Stimulated activated CD8-positive, alpha-beta memory T cell treated with anti-CD3 and anti-CD28 coated beads, Interleukin-4, amount 100 ng/mL, for 24 hours (primary cell): ENCODE results near the gene ASPG.

Experiments used
- DNase-seq: peaks from one replicate; pipeline ENCODE4 v3.0.0-alpha.2; 2020; ENCODE audit warnings: low read depth

Gene ASPG

DNA sequence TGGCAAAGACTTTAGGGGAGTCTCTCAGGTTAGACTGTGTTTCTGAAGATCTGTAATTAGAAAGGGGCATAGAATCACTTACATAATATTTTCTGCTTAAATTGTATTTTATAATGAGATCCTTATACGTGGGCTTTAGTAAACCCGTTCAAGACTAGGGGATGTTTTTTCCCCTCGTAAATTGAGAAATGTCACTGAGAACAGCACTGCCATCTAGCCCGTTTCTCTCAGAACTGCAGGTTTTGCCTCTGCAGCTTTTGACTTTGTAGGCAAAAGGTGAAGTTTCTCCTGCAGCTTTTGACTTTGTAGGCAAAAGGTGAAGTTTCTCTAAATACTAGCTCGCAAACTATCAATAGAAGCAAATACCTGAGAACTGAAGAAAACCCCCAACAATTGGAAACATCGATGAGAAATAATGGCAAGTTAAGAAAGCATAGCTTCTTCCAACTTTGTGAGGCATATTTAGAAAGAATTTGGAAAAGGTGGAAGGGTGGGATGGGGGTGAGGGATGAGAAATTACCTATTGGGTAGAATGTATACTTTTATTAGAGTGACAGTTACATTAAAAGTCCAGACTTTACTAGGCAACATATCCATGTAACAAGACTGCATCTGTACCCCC, 9.9 kb upstream of the ASPG start:
- no peak for DNase-seq

DNA sequence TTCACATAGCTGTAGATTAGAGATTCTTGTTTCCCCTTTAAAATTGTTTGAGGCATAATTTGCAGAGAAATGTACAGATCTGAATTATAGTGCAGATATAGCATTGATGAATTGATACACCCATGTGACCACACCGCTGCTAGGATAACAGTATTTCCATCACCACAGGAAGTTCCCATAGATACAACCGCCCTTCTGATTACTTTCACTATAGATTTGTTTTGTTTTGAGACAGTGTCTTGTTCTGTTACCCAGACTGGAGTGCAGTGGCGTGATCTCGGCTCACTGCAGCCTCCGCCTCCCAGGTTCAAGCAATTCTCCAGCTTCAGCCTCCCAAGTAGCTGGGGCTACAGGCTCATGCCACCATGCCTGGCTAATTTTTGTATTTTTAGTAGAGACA, 8.8 kb upstream of the ASPG start:
- DNase-seq = no peak

DNA sequence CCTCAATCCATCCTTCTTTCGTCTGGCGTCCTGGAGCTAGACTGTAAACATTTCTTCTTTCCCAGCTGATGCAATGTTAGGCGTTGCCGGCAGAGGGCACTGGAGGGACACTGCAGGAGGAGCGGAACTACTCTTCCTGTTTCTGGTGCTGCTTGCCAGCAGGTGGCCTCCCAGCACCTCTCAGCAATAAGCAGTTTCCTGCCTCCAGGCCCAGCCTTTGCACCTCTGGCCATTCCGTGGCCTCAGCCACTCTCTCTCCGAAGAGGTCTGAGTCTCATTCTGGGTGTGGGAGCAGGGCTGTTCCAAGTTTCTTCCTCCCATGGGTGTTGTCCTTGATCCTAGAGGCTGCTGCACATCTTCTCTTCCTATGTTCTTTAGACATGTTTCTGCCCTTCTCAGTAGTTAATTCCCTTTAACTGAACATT, 7.5 kb upstream of the ASPG start:
- peak; percentile 69 for DNase-seq

DNA sequence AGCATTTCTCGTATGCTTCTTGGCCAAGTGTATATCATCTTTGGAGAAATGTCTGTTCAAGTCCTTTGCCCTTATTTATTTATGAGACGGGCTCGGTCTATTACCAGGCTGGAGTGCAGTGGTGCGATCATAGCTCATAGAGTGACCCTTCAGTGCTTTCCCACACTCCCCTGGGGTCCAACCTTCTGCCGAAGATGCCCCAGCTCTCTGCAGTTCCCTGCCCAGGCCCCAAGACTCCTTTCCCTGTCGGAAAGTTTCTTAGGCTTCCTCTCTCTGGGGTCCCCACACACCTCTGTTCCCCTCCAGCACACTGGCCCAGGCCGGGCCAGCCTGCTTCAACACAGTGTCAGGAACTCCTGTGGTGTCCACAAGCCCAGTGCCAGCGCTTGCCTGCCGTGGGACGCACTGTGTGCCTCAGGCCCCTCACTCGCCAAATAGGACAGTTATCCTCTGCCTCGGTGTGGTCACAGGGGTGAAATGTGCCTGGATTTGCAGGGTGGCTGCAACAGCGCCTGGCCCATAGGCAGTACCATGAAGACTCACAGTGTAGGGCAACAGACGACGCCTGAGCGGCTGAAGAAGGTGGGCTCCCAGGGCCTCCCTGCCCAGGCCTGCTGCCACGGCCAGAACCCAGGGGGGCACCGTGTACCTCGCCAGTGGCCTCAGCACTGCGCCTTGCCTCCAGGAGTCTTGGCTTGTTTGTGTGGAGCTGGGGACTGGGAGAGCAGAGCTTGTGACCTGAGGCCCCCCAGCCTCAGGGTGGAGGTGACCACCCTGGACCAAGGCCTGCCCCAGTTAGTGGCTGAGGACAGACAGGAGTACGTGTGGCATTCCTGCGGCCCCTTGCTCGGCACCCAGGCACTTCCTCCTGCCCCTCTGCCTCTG, 4.9 kb upstream of the ASPG start:
- no peak for DNase-seq

DNA sequence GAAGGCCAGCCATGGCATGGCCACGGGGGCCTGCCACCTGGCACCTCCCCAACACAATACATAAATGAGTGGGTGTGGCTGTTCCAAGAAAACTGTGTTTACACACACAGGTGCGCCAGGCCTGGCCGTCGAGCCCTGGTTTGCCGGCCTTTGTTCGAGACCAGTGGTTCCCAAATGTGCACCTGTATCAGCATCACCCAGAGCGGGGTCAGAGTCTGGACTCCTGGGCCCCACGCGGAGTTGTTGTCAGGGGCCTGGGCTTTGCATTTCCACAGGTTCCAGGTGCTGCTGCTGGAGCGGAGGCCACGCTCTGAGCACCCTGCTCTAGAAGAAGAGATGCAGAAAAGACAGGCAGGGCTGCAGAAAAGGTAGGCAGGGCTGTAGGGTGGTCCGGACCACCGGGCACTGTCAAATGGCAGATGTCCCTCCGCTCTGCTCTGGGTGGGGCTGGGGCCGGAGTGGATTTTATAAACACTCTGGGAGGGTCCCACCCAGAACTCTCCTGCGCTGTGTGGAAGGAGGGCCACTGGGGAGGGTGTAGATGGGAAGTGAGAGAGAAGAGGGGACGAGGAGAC, 4.2 kb upstream of the ASPG start:
- no peak for DNase-seq

DNA sequence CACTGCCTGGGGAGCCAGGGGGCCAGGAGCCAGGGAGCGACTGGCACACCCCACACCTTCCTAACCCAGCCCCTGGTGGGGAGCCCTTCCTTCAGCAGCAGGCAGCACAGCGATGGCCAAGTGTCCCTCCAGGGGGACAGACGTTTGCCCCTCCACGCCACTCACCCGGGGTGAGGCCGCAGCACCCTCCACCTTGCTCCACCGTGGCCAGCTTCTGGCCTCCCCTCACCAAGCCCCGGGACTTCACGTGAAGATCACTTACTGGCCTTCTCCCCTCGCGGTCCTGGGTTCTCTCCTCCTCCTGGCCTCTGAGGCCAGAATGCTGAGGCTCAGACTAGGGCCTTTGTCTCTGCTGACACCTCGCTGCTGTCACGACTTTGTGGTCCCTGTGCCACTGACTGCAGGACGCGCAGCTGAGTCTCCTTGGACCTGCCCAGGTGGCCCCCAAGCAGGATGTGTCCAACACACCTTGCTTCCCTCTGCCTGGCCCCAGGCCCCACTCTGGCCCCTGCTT, 3.5 kb upstream of the ASPG start:
- no peak for DNase-seq

DNA sequence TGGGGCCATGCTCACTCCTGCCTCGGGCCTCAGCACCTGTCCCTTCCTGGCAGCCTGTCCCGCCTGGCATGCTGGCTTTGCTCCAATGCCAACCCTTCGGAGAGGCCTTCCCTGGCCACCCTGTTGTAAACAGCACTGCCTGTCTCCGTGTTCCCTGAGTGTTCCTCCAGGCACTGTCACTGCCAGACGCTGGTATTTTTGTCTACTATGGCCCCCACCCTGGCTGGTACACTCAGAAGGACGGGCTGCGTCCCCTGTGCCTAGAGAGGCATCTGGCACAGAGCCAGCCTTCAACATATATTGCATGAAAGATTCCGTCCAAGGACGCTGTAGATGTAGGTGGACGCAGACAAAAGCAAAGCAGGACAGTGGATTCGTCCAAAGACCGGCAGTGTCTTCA, 2.7 kb upstream of the ASPG start:
- no peak for DNase-seq

DNA sequence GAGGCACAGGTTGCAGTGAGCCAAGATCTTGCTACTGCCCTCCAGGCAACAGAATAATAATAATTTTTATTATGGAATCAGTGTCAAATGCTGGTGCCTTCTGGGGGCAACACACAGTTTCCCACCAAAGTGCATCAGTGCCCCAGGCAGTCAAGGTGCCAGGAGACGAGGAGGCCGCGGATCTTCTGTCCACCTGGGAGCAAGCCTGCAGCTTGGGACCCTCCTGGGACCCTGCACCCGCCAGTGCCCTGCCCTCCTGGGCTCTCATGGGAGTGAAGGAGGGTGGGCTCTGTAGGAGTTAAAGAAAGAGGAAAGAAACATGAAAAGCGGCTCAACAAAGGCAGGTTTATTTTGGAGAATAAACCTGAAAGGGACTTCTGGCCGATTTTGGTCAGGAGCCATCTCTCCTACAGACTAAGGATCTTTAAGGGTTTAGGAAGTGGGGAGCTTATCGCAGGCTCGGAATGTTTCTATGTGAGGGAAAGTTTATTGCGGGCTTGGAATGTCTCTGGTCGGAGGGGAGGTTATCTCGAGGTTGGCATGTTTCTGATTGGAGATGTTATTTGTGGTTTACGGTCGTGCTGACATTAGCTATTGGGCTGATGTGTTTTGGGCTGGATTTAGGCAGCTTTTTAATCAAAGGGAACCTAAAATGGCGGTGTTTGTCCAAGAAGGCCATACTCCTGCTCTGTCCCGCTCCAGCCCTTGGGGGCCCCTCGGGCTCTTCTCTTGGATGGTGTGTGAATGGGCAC, 1.1 kb upstream of the ASPG start:
- no peak for DNase-seq

DNA sequence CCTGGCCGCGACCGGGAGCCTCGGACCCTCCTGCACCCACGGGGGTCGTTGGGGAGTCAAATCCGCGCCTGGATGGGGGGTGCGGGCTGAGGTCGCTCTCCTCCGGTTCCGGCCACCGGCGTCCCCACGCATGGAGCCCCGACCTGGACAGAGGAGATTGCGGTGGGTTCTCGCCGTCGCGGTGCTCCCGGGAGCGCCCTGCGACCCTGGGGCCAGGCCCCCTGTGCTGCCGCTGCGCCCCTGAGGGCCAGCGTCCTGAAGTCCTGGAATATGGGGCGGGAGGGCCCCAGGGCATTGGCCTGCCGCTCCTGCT, 345 bp downstream of the ASPG start:
- DNase-seq = no peak

DNA sequence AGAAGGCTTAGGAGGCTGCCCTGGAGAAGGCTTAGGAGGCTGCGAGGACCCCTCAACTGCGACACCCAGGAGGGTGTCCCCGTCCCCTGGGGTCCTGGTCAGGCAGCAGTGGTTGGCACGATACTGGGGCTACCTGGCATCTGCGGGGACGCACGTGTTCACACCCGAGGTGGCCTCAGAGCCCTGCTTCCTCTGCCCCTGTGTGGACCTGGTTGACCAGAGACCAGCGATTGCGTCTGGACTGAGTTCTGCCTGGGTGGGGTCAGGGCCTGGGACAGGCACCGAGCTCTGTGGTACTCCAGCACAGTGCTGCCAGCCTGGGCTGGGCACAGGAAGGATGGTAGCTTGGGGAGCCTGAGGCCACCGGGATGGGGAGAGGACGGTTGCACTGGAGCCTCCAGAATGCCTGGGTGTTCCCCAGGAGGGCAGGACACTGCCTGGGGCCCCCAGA, 735 bp downstream of the ASPG start:
- no peak for DNase-seq

DNA sequence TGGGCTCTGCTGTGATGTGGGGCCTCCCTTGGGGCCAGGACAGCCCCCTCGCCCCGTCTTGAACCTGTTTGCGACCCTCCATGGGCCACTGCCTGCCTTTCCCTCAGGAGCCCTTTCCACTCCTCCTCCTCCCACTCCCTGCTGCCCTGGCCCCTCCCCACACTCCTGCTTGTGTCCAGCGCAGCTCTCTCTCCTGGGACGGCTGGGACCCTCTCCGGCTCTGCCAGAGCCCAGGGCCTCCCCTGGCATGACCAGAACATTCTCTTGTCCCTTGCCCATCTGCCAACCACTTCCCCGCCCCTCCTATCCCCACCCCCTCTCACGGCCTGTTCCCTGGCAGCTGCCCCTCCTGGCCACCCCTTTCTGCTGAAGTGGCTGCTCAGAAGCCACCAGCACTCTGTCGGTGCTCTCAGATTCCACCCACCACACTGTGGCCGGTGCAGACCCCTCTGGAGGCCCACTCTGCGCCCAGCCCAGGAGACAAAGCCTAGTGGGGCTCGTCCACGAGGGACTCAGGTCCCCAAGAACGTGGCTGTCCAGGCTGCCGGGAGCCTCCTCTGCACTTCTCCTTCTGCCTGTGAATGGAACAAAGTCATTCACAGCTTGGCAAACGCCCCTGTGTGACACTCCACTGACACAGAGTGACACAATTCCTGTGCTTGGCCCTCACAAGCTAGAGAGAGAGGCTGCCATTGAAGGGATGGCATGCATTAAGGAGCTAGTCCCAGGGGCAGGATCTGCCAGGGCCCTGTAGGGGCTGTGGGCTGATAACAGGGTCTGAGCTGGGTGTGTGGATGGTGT, 1.4 kb downstream of the ASPG start:
- DNase-seq = no peak

DNA sequence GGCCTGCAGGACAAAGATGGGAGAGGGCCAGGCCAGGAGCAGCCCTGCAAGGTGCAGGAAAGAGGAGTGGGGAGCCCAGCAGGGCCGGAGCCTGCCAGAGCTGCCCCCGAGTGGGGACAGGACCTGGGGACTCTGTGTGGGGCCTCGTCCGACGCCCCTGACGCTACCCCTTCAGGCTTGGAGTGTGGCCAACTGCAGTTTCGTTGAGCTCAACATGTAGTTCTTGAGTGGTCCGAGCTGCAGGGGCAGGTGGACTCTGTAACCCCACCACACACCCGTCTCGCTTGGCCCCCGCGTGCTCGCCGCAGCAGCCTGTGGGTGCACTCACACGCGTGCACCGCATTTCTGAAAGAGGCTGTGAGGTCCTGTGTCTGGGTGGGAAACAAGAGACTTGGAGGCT, 2.0 kb downstream of the ASPG start:
- no peak for DNase-seq

DNA sequence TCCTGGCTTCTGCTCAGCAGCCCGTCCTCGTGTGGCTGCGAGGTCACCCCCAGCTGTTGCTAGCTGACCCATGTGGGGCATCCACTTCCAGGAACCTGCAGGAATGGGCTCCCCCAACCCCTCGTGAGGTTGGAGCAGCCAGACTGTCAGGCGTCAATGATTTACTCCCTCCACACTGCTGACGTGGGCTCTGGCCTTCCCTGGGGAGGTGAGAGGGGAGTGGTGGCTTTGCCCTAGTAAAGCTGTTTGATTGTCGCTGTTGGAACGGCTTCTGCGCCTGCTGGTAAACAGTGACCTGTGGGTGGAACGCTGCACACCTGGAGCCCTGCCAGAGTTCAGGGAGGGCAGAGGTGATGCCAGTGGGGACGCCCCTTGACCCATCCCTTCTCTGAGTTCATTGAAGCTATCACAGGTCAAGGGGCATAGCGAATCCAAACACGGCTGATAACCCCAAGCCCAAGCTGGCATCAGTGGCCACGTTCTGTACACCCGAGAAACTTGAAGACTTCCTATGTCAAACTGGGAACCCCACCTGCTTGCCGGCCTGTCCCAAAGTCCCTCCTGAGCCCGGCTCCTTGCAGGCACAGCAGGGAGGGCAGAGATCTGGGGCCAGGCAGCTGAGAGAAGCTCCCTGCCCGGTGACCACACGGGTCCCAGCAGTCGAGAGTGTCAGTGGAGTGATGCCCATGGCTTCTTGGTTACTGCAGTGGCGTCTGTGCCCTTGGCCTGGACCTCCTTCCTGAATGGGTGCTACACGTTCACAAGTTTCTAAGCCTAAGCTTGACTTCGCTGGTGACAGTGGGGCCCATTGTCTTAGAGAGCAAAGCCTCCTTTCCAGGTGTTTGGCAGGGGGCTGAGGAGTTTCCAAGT, 2.7 kb downstream of the ASPG start:
- no peak for DNase-seq

DNA sequence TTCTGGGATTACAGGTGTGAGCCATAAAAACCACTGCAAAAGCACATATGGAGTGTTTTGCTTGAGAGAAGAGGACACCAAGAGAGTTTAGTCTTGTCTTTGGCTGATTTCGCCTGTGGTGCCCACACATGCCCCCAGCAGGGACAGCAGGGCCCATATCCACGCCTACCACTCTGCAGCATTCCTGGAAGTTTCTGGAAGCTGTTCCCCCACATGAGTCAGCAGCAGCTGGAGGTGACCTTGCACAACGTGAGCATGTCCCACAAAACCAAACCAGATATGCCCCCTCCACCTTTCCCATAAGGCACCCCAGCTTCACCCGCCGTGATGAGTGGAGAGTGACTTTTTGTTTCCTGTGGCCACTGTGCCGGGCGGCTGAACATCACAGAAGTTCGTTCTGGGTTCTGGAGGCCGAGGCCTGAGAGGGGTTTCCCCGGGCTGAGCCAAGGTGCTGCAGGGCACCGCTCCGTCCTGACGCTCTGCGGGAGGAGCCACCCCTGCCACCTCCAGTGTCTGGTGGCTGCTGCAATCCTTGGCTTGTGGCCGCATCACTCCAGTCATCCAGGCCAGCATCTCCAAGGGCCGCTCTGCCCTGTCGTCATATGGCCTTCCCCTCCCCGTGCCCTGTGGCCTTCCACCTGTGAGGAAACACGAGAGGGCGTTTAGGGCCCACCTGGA, 4.7 kb downstream of the ASPG start:
- DNase-seq = no peak

DNA sequence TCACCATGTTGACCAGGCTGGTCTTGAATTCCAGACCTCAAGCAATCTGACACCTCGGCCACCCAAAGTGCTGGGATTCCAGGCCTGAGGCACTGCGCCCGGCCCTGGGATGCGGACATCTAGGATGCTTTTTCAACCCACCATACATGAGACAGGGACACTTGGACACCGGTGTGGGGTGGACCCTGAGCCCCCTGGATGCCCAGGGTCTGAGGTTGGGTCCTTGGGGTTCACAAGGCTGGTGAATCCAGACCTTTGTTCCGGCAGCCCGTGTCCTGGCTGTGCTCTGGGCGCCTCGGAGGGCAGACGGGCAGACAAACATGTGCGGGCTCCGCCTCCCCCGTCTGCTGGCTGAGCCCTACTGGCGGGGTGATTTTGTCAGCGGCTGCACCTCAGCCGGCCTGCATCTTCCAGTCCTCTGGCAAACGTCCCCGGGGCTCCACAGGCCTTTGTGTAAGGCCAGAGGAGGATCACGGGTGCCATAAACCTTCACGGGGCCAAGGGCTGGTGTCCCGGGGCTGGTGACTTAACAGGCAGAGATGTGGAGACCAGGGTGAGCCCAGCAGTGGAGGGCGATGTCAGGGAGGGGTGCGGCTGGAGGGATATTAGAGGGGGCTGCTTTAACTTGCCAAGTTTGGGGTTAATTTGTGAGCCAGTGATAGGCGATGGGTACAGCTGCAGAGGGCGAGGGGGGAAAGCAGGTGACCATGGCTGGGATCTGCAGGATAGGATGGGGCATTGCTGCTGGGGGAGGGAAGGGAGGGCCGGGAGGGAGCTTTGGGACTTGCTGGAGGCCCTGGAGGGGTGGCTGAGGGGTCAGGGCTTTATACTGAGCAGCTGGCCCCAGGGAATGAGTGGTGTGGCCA, 5.8 kb downstream of the ASPG start:
- DNase-seq = no peak

DNA sequence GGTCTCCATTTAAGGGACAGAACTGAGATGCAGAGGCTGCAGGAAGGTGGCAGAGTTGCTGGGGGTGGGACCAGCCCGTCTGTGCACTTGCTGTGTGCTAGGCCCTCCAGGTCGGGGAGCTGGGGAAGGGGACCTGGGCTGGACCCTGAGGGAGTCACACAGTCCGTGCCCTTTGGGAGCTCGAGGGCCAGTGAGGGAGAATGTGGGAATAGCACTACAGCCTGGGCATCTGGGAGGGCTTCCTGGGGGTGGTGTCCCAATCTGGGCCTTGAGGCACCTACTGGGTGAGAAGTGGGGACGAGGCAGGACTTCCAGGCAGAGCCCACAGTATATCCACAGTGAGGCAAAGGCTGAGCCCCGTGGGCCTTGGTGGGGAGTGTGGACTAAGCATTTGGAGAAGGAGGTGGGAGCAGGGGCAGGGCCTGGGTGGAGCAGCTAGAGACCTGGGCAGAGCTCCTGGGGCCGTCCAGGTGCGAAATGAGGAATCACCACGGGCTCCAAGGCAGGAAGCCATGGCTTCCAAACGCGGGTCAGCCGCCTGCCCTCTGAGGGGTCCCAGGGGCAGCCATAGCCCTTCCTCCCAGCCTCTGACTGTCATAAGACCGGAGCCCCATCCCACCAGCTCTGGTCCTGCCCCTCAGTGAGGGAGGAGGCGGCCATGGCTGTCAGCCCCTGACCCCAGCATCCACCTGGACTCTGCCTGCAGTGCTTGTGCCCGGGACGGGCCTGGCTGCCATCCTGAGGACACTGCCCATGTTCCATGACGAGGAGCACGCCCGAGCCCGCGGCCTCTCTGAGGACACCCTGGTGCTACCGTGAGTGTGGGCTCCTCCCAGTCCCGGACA, 6.6 kb downstream of the ASPG start:
- no peak for DNase-seq

DNA sequence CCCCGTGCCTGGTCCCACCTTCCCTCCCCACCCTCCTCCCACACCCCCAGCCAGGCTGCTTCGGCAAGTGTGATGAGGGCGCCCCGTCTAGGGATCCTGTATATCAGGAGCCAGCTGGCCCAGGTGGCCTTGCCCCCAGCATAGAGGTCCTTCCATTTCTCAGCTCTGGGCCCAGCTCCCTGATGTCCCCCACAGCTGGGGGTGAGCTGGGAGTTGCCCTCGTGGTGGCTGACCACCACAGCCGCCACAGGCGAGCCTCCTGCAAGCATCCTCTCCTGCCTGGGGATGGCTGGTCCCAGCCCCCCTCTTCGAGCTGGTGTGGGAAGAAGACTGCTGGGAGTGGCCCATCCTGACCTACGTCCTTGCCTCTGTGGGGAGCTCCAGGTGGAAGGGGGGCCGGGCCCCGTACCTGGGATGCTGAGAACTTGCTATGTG, 7.4 kb downstream of the ASPG start:
- DNase-seq = no peak
